ENCODE measurements around the gene PYDC1.
"Not testable (repeated sequence)": the region's sequence is repeated elsewhere in the genome, so short reads cannot be mapped to it uniquely, and the experiment has no call there.

The PYDC1 gene

GRCh38 chr16:31181102-31181830 lies 35.7 kb downstream of the PYDC1 start:
- in situ Hi-C loops (cut with MboI; ENCODE audit: low sequenced_read_pairs) = no loop called here

- in situ Hi-C loops (cut with MboI; ENCODE audit: low sequenced_read_pairs) = no loop called here
These were observed 37.0 kb downstream of the PYDC1 start, which contains the start of gene FUS for GRCh38 chr16:31179747-31180459. TSS of gene FUS (plus strand) at chr16:31180139. CDS start at chr16:31180215, 76 bp downstream.

GRCh38 chr16:31179219-31179746 lies 37.7 kb downstream of the PYDC1 start:
- in situ Hi-C loops (cut with MboI; ENCODE audit: low sequenced_read_pairs) = no loop called here

GRCh38 chr16:31177136-31177535 lies 39.8 kb downstream of the PYDC1 start:
- in situ Hi-C loops (cut with MboI; ENCODE audit: low sequenced_read_pairs) = no loop called here

- in situ Hi-C loops (cut with MboI; ENCODE audit: low sequenced_read_pairs) = not testable (repeated sequence)
These were observed 46.9 kb downstream of the PYDC1 start for GRCh38 chr16:31170048-31170447.

- in situ Hi-C loops (cut with MboI; ENCODE audit: low sequenced_read_pairs) = no loop called here
These were observed 48.1 kb downstream of the PYDC1 start for GRCh38 chr16:31168848-31169247.

GRCh38 chr16:31167315-31167714 lies 49.6 kb downstream of the PYDC1 start:
- in situ Hi-C loops (cut with MboI; ENCODE audit: low sequenced_read_pairs) = no loop called here

Measured in HL-60/S4 (cell line).